HepG2 (cell line): ENCODE data around the gene ATP6V0A1. TPM values are rescaled to one million over a fixed set of nuclear protein-coding genes. Genes with fewer than 3 reads are reported as not detected.

Experiments
- KDM3A ChIP-seq: IDR thresholded peaks from 2 replicates; pipeline ENCODE4 v1.6.1; 2018; ENCODE audit warnings: low read depth, missing compliant biosample characterization
- NFAT5 ChIP-seq: sonication (generic); formaldehyde crosslinking; IDR thresholded peaks from 2 replicates; pipeline ENCODE4 v1.4.0; 2020; ENCODE audit warnings: missing genetic modification reagents
- SMARCE1 ChIP-seq: fragments of 450-650 bp; IDR thresholded peaks from 2 replicates; pipeline ENCODE4 v1.6.1; 2017; ENCODE audit warnings: borderline replicate concordance
- ZNF142 ChIP-seq: sonication (generic); formaldehyde crosslinking; IDR thresholded peaks from 2 replicates; pipeline ENCODE4 v1.4.0; 2020; ENCODE audit warnings: missing genetic modification reagents
- ZNF784 ChIP-seq: sonication (generic); formaldehyde crosslinking; IDR thresholded peaks from 2 replicates; pipeline ENCODE4 v1.5.1; 2020; ENCODE audit warnings: missing genetic modification reagents, mild to moderate bottlenecking, borderline replicate concordance
- polyA plus RNA-seq, 8 experiments: library from polyadenylated mRNA; depleted of rRNA in 3 of 8; stranded (reverse) in 7 of 8; unstranded in 1 of 8; fragments of >200 nt; fragmentation: Illumina TruSeq in 4 of 8; extraction: Trizol in 4 of 8; gene quantifications; 2 replicates each; pipeline versions ENCODE4 v1.2.1 to v1.2.3, GENCODE V29; 2011 to 2016; ENCODE audit warnings: low read depth in 4 of 8, missing spikeins in 1 of 8, mixed read lengths in 1 of 8; ENCODE audit not compliant: insufficient read depth in 1 of 8
- total RNA-seq, 5 experiments: library from RNA; depleted of rRNA; stranded (reverse); fragments of >200 nt; fragmentation: Illumina TruSeq; extraction: Trizol; gene quantifications; 2 replicates each; pipeline ENCODE4 v1.2.3, GENCODE V29; 2016; ENCODE audit warnings: low read depth in 1 of 5

ATP6V0A1 gene
- total and polyA plus RNA-seq, 2 of the 13 experiments (the other 11 are each of a cell fraction or from before 2014, with no cell fraction given), result 27.9 to 54.1 TPM

GRCh38 chr17:42562388-42563142 lies 103.9 kb downstream of the ATP6V0A1 start (continued):
- TF ChIP-seq NFAT5, result no peak
- TF ChIP-seq KDM3A (CRISPR knock-in tag), result no peak
- no peak for TF ChIP-seq ZNF784 (CRISPR knock-in tag)
- TF ChIP-seq ZNF142 (CRISPR knock-in tag), result no peak
- TF ChIP-seq SMARCE1, result no peak
- TF ChIP-seq, all 625 proteins: peak for 201
